ENCODE measurements around the gene BOC. TPM values are rescaled to one million over a fixed set of nuclear protein-coding genes. Genes with fewer than 3 reads are reported as not detected.
A peak's percentile ranks its signal among the peaks of the same experiment; 100 is the strongest.

Gene BOC
- total RNA-seq, 1 experiment from 2014 or later = 3.5 TPM

DNA sequence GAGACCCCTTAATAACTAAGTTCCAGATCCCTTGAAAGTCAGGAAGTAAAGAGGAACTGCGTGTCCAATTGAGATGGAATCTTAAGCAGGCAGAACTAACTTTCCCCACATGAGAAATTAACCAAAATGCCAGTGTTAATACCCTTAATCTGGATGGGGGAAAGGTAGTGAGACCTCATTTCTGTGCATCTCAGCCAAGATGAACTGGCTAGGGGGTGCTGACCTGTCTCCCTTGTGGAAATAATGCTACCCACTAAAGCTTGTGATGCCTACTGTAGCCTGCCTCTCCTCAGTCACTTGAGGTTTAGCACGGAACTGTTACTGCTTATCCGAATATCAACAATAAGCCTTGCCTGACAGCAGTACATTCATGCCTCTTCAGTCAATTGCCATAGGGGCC, 15.1 kb downstream of the BOC start:
- peak; percentile 7 for DNase-seq
- H3K79me1 ChIP-seq (ENCODE audit: insufficient read depth, low read depth, low read length, poor library complexity, severe bottlenecking) = no peaks in the 10 kb centered on the region
- H3K23me2 ChIP-seq (ENCODE audit: insufficient read length, low read depth, low read length, poor library complexity, severe bottlenecking) = no peaks in the 10 kb centered on the region
- H3K27me3 ChIP-seq (ENCODE audit: insufficient read depth, low read length) = no peaks in the 10 kb centered on the region
- H3K27ac ChIP-seq (ENCODE audit: insufficient read length, low read depth, low read length) = no peak overlapping the region
- H4K91ac ChIP-seq (ENCODE audit: insufficient read length, low read depth, low read length) = no peak overlapping the region
- H2AK5ac ChIP-seq (ENCODE audit: insufficient read length, low read length) = no peak overlapping the region
- no peak overlapping the region for H2AFZ ChIP-seq (ENCODE audit: low read length)
- no peak overlapping the region for H2BK12ac ChIP-seq (ENCODE audit: insufficient read length, low read depth, low read length)
- no peaks in the 10 kb centered on the region for H3K79me2 ChIP-seq (ENCODE audit: insufficient read depth, low read length)
- no peak overlapping the region for H3K14ac ChIP-seq (ENCODE audit: insufficient read depth, low read length)
- H2BK15ac ChIP-seq (ENCODE audit: low read depth, low read length) = no peak overlapping the region
- H4K8ac ChIP-seq (replicated peaks; ENCODE audit: insufficient read length, low read depth, low read length) = no peak overlapping the region
- H3K4me2 ChIP-seq (ENCODE audit: insufficient read depth, insufficient read length, low read length) = no peak overlapping the region
- Mint-ChIP-seq H3K27ac (no peak overlapping the region), H3K4me1 (peaks cover 43% of the 10 kb centered on the region in 2 experiments), H3K9me3 (no peaks in the 10 kb centered on the region), H3K36me3 (ENCODE audit: insufficient read depth in 1 of 3, low read depth in 3 of 3) (no peaks in the 10 kb centered on the region), H3K27me3 (ENCODE audit: low read depth) (no peaks in the 10 kb centered on the region; the same call in none of the 2 replicates), H3K4me3 (no peak overlapping the region)
- no peak overlapping the region for H2BK5ac ChIP-seq (ENCODE audit: insufficient read length, low read length)
- no CpG with 5 or more reads among the region's 3 CpGs for WGBS (ENCODE audit: extremely low coverage, insufficient read length, low lambda C conversion rate)
- no peak overlapping the region for H3K18ac ChIP-seq (ENCODE audit: insufficient read length, low read depth, low read length)
- H2BK20ac ChIP-seq (ENCODE audit: low read depth, low read length, poor library complexity, severe bottlenecking) = no peak overlapping the region
- no peaks in the 10 kb centered on the region for H3K9me3 ChIP-seq (ENCODE audit: control insufficient read depth, low read depth, low read length)
- H3K4me1 ChIP-seq (ENCODE audit: insufficient read depth, low read length) = peaks cover 2% of the 10 kb centered on the region
- no peak overlapping the region for H2BK120ac ChIP-seq (ENCODE audit: low read depth, low read length, poor library complexity, severe bottlenecking)
- no peak overlapping the region for H4K5ac ChIP-seq (ENCODE audit: insufficient read length, low read depth, low read length)
- no peak overlapping the region for H3K9ac ChIP-seq (ENCODE audit: extremely low read depth, insufficient read length, low read length)
- H4K20me1 ChIP-seq (ENCODE audit: control insufficient read depth, insufficient read depth, insufficient read length) = no peaks in the 10 kb centered on the region
- H3K56ac ChIP-seq (ENCODE audit: insufficient read length, low read depth, low read length) = no peak overlapping the region
- TF ChIP-seq, protein P1, sequence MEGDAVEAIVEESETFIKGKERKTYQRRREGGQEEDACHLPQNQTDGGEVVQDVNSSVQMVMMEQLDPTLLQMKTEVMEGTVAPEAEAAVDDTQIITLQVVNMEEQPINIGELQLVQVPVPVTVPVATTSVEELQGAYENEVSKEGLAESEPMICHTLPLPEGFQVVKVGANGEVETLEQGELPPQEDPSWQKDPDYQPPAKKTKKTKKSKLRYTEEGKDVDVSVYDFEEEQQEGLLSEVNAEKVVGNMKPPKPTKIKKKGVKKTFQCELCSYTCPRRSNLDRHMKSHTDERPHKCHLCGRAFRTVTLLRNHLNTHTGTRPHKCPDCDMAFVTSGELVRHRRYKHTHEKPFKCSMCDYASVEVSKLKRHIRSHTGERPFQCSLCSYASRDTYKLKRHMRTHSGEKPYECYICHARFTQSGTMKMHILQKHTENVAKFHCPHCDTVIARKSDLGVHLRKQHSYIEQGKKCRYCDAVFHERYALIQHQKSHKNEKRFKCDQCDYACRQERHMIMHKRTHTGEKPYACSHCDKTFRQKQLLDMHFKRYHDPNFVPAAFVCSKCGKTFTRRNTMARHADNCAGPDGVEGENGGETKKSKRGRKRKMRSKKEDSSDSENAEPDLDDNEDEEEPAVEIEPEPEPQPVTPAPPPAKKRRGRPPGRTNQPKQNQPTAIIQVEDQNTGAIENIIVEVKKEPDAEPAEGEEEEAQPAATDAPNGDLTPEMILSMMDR (conservative IDR thresholded peaks at IDR 0.05) = no peak
- no peak overlapping the region for H3K4ac ChIP-seq (ENCODE audit: low read depth, low read length)
- no peak overlapping the region for H3T11ph ChIP-seq (ENCODE audit: low read length)
- no peak overlapping the region for H3K23ac ChIP-seq (ENCODE audit: insufficient read length, low read depth, low read length)
